NCI-H1105 treated with DMSO at 0.1 percent for 48 hours (cell line): ENCODE data around the gene TOM1L2.
"Not testable (repeated sequence)": the region's sequence is repeated elsewhere in the genome, so short reads cannot be mapped to it uniquely, and the experiment has no call there.

Experiments
- DNase-seq: peaks from one replicate; lab custom pipeline; 2025; lab: John Stamatoyannopoulos, UW

TOM1L2 gene

GRCh38 chr17:17819111-17819510 is 153.1 kb downstream of the TOM1L2 start:
- DNase-seq, result no peak

- DNase-seq, result peak; percentile 14
These were observed 154.1 kb downstream of the TOM1L2 start for GRCh38 chr17:17818088-17818526.

GRCh38 chr17:17817552-17817947 is 154.7 kb downstream of the TOM1L2 start:
- no peak for DNase-seq

GRCh38 chr17:17816831-17817551 is 155.2 kb downstream of the TOM1L2 start:
- no peak for DNase-seq

GRCh38 chr17:17816240-17816814 is 155.9 kb downstream of the TOM1L2 start:
- DNase-seq, result no peak

GRCh38 chr17:17815436-17816200 is 156.6 kb downstream of the TOM1L2 start:
- no peak for DNase-seq

- no peak for DNase-seq
These were observed 157.2 kb downstream of the TOM1L2 start for GRCh38 chr17:17815062-17815406.

- no peak for DNase-seq
These were observed 157.8 kb downstream of the TOM1L2 start for GRCh38 chr17:17814162-17815061.

GRCh38 chr17:17813725-17814095 is 158.5 kb downstream of the TOM1L2 start:
- no peak for DNase-seq

GRCh38 chr17:17813055-17813724 is 159.0 kb downstream of the TOM1L2 start:
- no peak for DNase-seq

GRCh38 chr17:17812211-17813054 is 159.8 kb downstream of the TOM1L2 start:
- DNase-seq, result peak; percentile 21

- DNase-seq, result no peak
These were observed 160.6 kb downstream of the TOM1L2 start for GRCh38 chr17:17811381-17812210.

- DNase-seq, result no peak
These were observed 161.3 kb downstream of the TOM1L2 start for GRCh38 chr17:17810895-17811248.

- DNase-seq, result no peak
These were observed 161.9 kb downstream of the TOM1L2 start for GRCh38 chr17:17810084-17810894.

- DNase-seq, result no peak
These were observed 162.6 kb downstream of the TOM1L2 start for GRCh38 chr17:17809531-17810083.

GRCh38 chr17:17808706-17809432 is 163.3 kb downstream of the TOM1L2 start:
- DNase-seq, result no peak

GRCh38 chr17:17808200-17808599 is 164.0 kb downstream of the TOM1L2 start:
- DNase-seq, result not testable (repeated sequence)

- no peak for DNase-seq
These were observed 164.8 kb downstream of the TOM1L2 start for GRCh38 chr17:17807440-17807839.
